ENCODE measurements around the gene NEURL1. TPM values are rescaled to one million over a fixed set of nuclear protein-coding genes. Genes with fewer than 3 reads are reported as not detected.
A peak's percentile ranks its signal among the peaks of the same experiment; 100 is the strongest.

The NEURL1 gene
- total RNA-seq, 3 donors from 2014 or later (not counting 1 experiment from before 2014, with no cell fraction given) = 0.95 to 8.5 (median 1.5) TPM

GRCh38 chr10:103469201-103469600 is 24.3 kb upstream of the NEURL1 start:
- Histone ChIP-seq H3K9me3 (ENCODE audit: control insufficient read depth, insufficient read depth, low read length) (no peaks in the 10 kb centered on the region), H3K4me3 (ENCODE audit: low read length) (no peak overlapping the region), H3K36me3 (ENCODE audit: control insufficient read depth, insufficient read depth, low read length) (no peaks in the 10 kb centered on the region), H3K4me1 (ENCODE audit: control insufficient read depth, insufficient read depth, low read length) (peaks cover 57% of the 10 kb centered on the region), H3K27ac (ENCODE audit: low read length) (no peak overlapping the region), H3K27me3 (ENCODE audit: control insufficient read depth, insufficient read depth, low read length) (no peaks in the 10 kb centered on the region)
- ATAC-seq (no peak), DNase-seq (no peak)
- no peak for TF ChIP-seq CTCF (IDR thresholded peaks at IDR 0.05)
- Mint-ChIP-seq H3K36me3 (no peaks in the 10 kb centered on the region), H3K27me3 (ENCODE audit: low read depth in 2 of 2) (no peaks in the 10 kb centered on the region), H3K9me3 (no peaks in the 10 kb centered on the region), H3K4me3 (no peak overlapping the region), H3K4me1 (peaks cover 45 to 51% of the 10 kb centered on the region in 2 donors), H3K27ac (peak overlapping the region; percentile 90 to 93)
- 82% methylated on average over 5 of the region's 5 CpGs for WGBS (ENCODE audit: insufficient coverage)
- intact Hi-C loops (cut with micrococcal nuclease) = no loop called here

- H3K36me3 ChIP-seq (ENCODE audit: control insufficient read depth, insufficient read depth, low read length) = no peaks in the 10 kb centered on the region
- no peak for TF ChIP-seq CTCF (IDR thresholded peaks at IDR 0.05)
- ATAC-seq (peak; percentile 87 to 91 (median 90)), DNase-seq (peak; percentile 62 to 83)
- Mint-ChIP-seq H3K9me3 (no peaks in the 10 kb centered on the region), H3K36me3 (no peaks in the 10 kb centered on the region), H3K4me1 (peaks cover 45 to 51% of the 10 kb centered on the region in 2 donors), H3K27ac (peak overlapping the region; percentile 90 to 93), H3K27me3 (ENCODE audit: low read depth in 2 of 2) (no peaks in the 10 kb centered on the region), H3K4me3 (peak overlapping the region; percentile 79)
- no peaks in the 10 kb centered on the region for H3K27me3 ChIP-seq (ENCODE audit: control insufficient read depth, insufficient read depth, low read length)
- H3K27ac ChIP-seq (ENCODE audit: low read length) = peak overlapping the region; percentile 77
- peak overlapping the region; percentile 19 for H3K4me3 ChIP-seq (ENCODE audit: low read length)
- peaks cover 52% of the 10 kb centered on the region for H3K4me1 ChIP-seq (ENCODE audit: control insufficient read depth, insufficient read depth, low read length)
- intact Hi-C loops (cut with micrococcal nuclease) = no loop called here
- 7% methylated on average over 14 of the region's 14 CpGs for WGBS (ENCODE audit: insufficient coverage)
- no peaks in the 10 kb centered on the region for H3K9me3 ChIP-seq (ENCODE audit: control insufficient read depth, insufficient read depth, low read length)
Observed at GRCh38 chr10:103470761-103471653, 22.5 kb upstream of the NEURL1 start.

DNA sequence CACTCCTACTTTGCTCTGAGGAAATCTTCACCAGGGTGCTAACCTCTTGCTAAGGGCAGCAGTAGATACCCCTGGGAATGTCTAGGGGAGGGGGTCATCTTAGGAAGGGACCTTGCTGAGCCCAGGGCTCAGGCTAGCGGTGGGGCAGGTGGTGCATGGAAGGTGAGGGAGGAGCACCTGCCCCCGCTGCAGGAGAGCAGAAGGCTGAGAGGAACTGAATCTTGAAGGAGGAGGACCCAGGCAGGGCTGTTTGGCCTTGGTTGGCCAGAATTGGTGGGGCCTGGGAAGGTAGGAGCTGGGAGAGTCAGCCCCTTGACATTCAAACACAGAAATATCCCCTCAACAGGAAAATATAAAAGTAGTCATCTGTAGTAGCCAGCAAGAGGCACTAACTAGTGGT is 21.5 kb upstream of the NEURL1 start:
- no peak overlapping the region for H3K4me3 ChIP-seq (ENCODE audit: low read length)
- Mint-ChIP-seq H3K36me3 (no peaks in the 10 kb centered on the region), H3K27me3 (ENCODE audit: low read depth in 2 of 2) (no peaks in the 10 kb centered on the region), H3K9me3 (no peaks in the 10 kb centered on the region), H3K27ac (peak overlapping the region; percentile 90 to 93), H3K4me3 (peak overlapping the region; percentile 79), H3K4me1 (peaks cover 40 to 46% of the 10 kb centered on the region in 2 donors)
- WGBS (ENCODE audit: insufficient coverage) = 34% methylated on average over 2 of the region's 2 CpGs
- intact Hi-C loops (cut with micrococcal nuclease) = no loop called here
- no peaks in the 10 kb centered on the region for H3K9me3 ChIP-seq (ENCODE audit: control insufficient read depth, insufficient read depth, low read length)
- DNase-seq (no peak), ATAC-seq (no peak)
- H3K27ac ChIP-seq (ENCODE audit: low read length) = peak overlapping the region; percentile 77
- no peak for TF ChIP-seq CTCF (IDR thresholded peaks at IDR 0.05)
- H3K36me3 ChIP-seq (ENCODE audit: control insufficient read depth, insufficient read depth, low read length) = no peaks in the 10 kb centered on the region
- H3K4me1 ChIP-seq (ENCODE audit: control insufficient read depth, insufficient read depth, low read length) = peaks cover 54% of the 10 kb centered on the region
- no peaks in the 10 kb centered on the region for H3K27me3 ChIP-seq (ENCODE audit: control insufficient read depth, insufficient read depth, low read length)

Measured in natural killer cell (primary cell).